HepG2 (cell line): ENCODE measurements around the gene SLC22A7. TPM values are rescaled to one million over a fixed set of nuclear protein-coding genes. Genes with fewer than 3 reads are reported as not detected.
A peak's percentile ranks its signal among the peaks of the same experiment; 100 is the strongest.

Source experiments
- ATAD3A ChIP-seq: sonication (generic); formaldehyde crosslinking; IDR thresholded peaks from 2 replicates; pipeline ENCODE4 v1.4.0; 2020; ENCODE audit warnings: missing genetic modification reagents
- ATF4 ChIP-seq, 2 experiments: fragments of 450-650 bp in 1 of 2; sonication (generic) in 1 of 2; formaldehyde crosslinking; IDR thresholded peaks; 2 replicates each; pipeline versions ENCODE4 v1.5.0 to v1.8.0; 2020 to 2022; ENCODE audit warnings: mild to moderate bottlenecking in 1 of 2, missing genetic modification reagents in 1 of 2
- DNMT1 ChIP-seq: sonication (generic); formaldehyde crosslinking; IDR thresholded peaks from 2 replicates; pipeline ENCODE4 v1.5.1; 2020; ENCODE audit warnings: mild to moderate bottlenecking, missing genetic modification reagents
- GLMP ChIP-seq: sonication (generic); formaldehyde crosslinking; IDR thresholded peaks from 2 replicates; pipeline ENCODE4 v1.9.0; 2021; ENCODE audit warnings: missing genetic modification reagents, mild to moderate bottlenecking, borderline replicate concordance
- GMEB1 ChIP-seq: sonication (generic); formaldehyde crosslinking; IDR thresholded peaks from 2 replicates; pipeline ENCODE4 v1.5.1; 2020; ENCODE audit warnings: missing genetic modification reagents, mild to moderate bottlenecking, borderline replicate concordance
- RXRB ChIP-seq: IDR thresholded peaks from 2 replicates; pipeline ENCODE4 v1.6.1; 2016; ENCODE audit warnings: borderline replicate concordance, missing genetic modification reagents, missing compliant biosample characterization
- ZNF530 ChIP-seq: sonication (generic); formaldehyde crosslinking; IDR thresholded peaks from 2 replicates; pipeline ENCODE4 v1.5.0; 2020; ENCODE audit warnings: low read depth, mild to moderate bottlenecking, missing genetic modification reagents
- ZNF782 ChIP-seq: sonication (generic); formaldehyde crosslinking; IDR thresholded peaks from 2 replicates; pipeline ENCODE4 v1.4.0; 2020; ENCODE audit warnings: missing genetic modification reagents, mild to moderate bottlenecking, borderline replicate concordance
- polyA plus RNA-seq, 8 experiments: library from polyadenylated mRNA; depleted of rRNA in 3 of 8; stranded (reverse) in 7 of 8; unstranded in 1 of 8; fragments of >200 nt; fragmentation: Illumina TruSeq in 4 of 8; extraction: Trizol in 4 of 8; gene quantifications; 2 replicates each; pipeline versions ENCODE4 v1.2.1 to v1.2.3, GENCODE V29; 2011 to 2016; ENCODE audit warnings: low read depth in 4 of 8, missing spikeins in 1 of 8, mixed read lengths in 1 of 8; ENCODE audit not compliant: insufficient read depth in 1 of 8
- total RNA-seq, 5 experiments: library from RNA; depleted of rRNA; stranded (reverse); fragments of >200 nt; fragmentation: Illumina TruSeq; extraction: Trizol; gene quantifications; 2 replicates each; pipeline ENCODE4 v1.2.3, GENCODE V29; 2016; ENCODE audit warnings: low read depth in 1 of 5
- TF ChIP-seq, protein P1 (sequence below): sonication (generic); formaldehyde crosslinking; IDR thresholded peaks from 2 replicates; pipeline ENCODE4 v1.4.0; 2020; ENCODE audit warnings: low read depth, missing genetic modification reagents
- TF ChIP-seq, protein P2 (sequence below): IDR thresholded peaks from 2 replicates; pipeline ENCODE4 v1.6.1; 2016; ENCODE audit warnings: missing genetic modification reagents, missing compliant biosample characterization
- TF ChIP-seq, protein P3 (sequence below): sonication (generic); formaldehyde crosslinking; IDR thresholded peaks from 2 replicates; pipeline ENCODE4 v1.5.1; 2020; ENCODE audit warnings: missing genetic modification reagents, mild to moderate bottlenecking, borderline replicate concordance

SLC22A7 gene
- total and polyA plus RNA-seq, 2 of the 13 experiments (the other 11 are each of a cell fraction or from before 2014, with no cell fraction given), result 5.3 to 22.6 TPM

GRCh38 chr6:43274916-43275597, 23.0 kb upstream of the SLC22A7 start (continued):
- no peak for TF ChIP-seq GLMP (CRISPR knock-in tag)
- TF ChIP-seq, protein P1, sequence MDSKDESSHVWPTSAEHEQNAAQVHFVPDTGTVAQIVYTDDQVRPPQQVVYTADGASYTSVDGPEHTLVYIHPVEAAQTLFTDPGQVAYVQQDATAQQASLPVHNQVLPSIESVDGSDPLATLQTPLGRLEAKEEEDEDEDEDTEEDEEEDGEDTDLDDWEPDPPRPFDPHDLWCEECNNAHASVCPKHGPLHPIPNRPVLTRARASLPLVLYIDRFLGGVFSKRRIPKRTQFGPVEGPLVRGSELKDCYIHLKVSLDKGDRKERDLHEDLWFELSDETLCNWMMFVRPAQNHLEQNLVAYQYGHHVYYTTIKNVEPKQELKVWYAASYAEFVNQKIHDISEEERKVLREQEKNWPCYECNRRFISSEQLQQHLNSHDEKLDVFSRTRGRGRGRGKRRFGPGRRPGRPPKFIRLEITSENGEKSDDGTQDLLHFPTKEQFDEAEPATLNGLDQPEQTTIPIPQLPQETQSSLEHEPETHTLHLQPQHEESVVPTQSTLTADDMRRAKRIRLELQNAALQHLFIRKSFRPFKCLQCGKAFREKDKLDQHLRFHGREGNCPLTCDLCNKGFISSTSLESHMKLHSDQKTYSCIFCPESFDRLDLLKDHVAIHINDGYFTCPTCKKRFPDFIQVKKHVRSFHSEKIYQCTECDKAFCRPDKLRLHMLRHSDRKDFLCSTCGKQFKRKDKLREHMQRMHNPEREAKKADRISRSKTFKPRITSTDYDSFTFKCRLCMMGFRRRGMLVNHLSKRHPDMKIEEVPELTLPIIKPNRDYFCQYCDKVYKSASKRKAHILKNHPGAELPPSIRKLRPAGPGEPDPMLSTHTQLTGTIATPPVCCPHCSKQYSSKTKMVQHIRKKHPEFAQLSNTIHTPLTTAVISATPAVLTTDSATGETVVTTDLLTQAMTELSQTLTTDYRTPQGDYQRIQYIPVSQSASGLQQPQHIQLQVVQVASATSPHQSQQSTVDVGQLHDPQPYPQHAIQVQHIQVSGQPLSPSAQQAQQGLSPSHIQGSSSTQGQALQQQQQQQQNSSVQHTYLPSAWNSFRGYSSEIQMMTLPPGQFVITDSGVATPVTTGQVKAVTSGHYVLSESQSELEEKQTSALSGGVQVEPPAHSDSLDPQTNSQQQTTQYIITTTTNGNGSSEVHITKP, result no peak; the same call in 1 of the 2 replicates
- TF ChIP-seq ZNF782 (CRISPR knock-in tag), result peak; percentile 91; the same call in 1 of the 2 replicates
- TF ChIP-seq, protein P2, sequence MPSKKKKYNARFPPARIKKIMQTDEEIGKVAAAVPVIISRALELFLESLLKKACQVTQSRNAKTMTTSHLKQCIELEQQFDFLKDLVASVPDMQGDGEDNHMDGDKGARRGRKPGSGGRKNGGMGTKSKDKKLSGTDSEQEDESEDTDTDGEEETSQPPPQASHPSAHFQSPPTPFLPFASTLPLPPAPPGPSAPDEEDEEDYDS (CRISPR knock-in tag), result peak; percentile 44; the same call in 1 of the 2 replicates
- TF ChIP-seq ZNF530 (CRISPR knock-in tag), result no peak
- TF ChIP-seq ATF4 (CRISPR knock-in tag; IDR thresholded peaks at IDR 0.05), result no peak; a peak in 1 of 4 replicates
- TF ChIP-seq, protein P3, sequence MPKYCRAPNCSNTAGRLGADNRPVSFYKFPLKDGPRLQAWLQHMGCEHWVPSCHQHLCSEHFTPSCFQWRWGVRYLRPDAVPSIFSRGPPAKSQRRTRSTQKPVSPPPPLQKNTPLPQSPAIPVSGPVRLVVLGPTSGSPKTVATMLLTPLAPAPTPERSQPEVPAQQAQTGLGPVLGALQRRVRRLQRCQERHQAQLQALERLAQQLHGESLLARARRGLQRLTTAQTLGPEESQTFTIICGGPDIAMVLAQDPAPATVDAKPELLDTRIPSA, result no peak; the same call in 1 of the 2 replicates
- peak; percentile 70; the same call in 1 of the 2 replicates for TF ChIP-seq DNMT1 (CRISPR knock-in tag)
- no peak for TF ChIP-seq GMEB1 (CRISPR knock-in tag)
- no peak for TF ChIP-seq ATAD3A (CRISPR knock-in tag)
- peak; percentile 61 for TF ChIP-seq RXRB
